ENCODE data around the gene KDELR1. TPM values are rescaled to one million over a fixed set of nuclear protein-coding genes. Genes with fewer than 3 reads are reported as not detected.

KDELR1 gene
- total and polyA plus RNA-seq, 2 of the 13 experiments (the other 11 are each of a cell fraction or from before 2014, with no cell fraction given), result 134 to 185 TPM

GRCh38 chr19:48363810-48364597 is 27.3 kb downstream of the KDELR1 start, which contains the start of the genes SYNGR4 and TMEM143 (continued):
- no peak for TF ChIP-seq PRDM15 (CRISPR knock-in tag; IDR thresholded peaks at IDR 0.05)
- peak; percentile 85; the same call in 1 of the 2 replicates for TF ChIP-seq ZNF138 (CRISPR knock-in tag; IDR thresholded peaks at IDR 0.05; ENCODE audit: low read depth)
- TF ChIP-seq ZFP1 (CRISPR knock-in tag; IDR thresholded peaks at IDR 0.05), result no peak
- TF ChIP-seq KLF11 (CRISPR knock-in tag; IDR thresholded peaks at IDR 0.05), result no peak
- no peak; the same call in 2 of the 3 replicates for TF ChIP-seq MXI1 (IDR thresholded peaks at IDR 0.05; ENCODE audit: borderline replicate concordance, low read depth, low read length)
- 0 out of 2 replicates have a peak, but pooled peaks have one; percentile 70 for TF ChIP-seq ZNF337 (CRISPR knock-in tag; IDR thresholded peaks at IDR 0.05; ENCODE audit: borderline replicate concordance, low read depth)
- TF ChIP-seq HINFP (CRISPR knock-in tag; IDR thresholded peaks at IDR 0.05; ENCODE audit: low read depth), result no peak
- TF ChIP-seq POLR2AphosphoS5 (IDR thresholded peaks at IDR 0.05; ENCODE audit: low read depth, low read length), result peak; percentile 80
- peak; percentile 13; the same call in 1 of the 2 replicates for TF ChIP-seq MEIS1 (CRISPR knock-in tag; IDR thresholded peaks at IDR 0.05; ENCODE audit: borderline replicate concordance)
- TF ChIP-seq TRIM24 (CRISPR knock-in tag; IDR thresholded peaks at IDR 0.05), result no peak
- no peak; the same call in 1 of the 2 replicates for TF ChIP-seq MTERF4 (CRISPR knock-in tag; IDR thresholded peaks at IDR 0.05)
- TF ChIP-seq HOXA5 (CRISPR knock-in tag; IDR thresholded peaks at IDR 0.05), result 0 out of 2 replicates have a peak, but pooled peaks have one; percentile 76
- TF ChIP-seq MAFK (conservative IDR thresholded peaks at IDR 0.05 in 1 of 2, IDR thresholded peaks at IDR 0.05 in 1 of 2; ENCODE audit: low read length in 2 of 2), result peak; percentile 15 to 26; a peak in 1 of 4 replicates
- TF ChIP-seq FUBP1 (CRISPR knock-in tag; IDR thresholded peaks at IDR 0.05; ENCODE audit: borderline replicate concordance), result no peak
- TF ChIP-seq SMC3 (IDR thresholded peaks at IDR 0.05; ENCODE audit: low read length), result no peak
- peak; percentile 60; the same call in 1 of the 2 replicates for TF ChIP-seq ZNF350 (CRISPR knock-in tag; IDR thresholded peaks at IDR 0.05; ENCODE audit: borderline replicate concordance, low read depth)
- no peak for TF ChIP-seq MAF1 (CRISPR knock-in tag; IDR thresholded peaks at IDR 0.05; ENCODE audit: borderline replicate concordance)
- no peak for TF ChIP-seq ZNF143 (CRISPR knock-in tag; IDR thresholded peaks at IDR 0.05)
- no peak for TF ChIP-seq ZNF530 (CRISPR knock-in tag; IDR thresholded peaks at IDR 0.05; ENCODE audit: low read depth)
- TF ChIP-seq ADNP (CRISPR knock-in tag; IDR thresholded peaks at IDR 0.05), result no peak
- TF ChIP-seq SNAI1 (CRISPR knock-in tag; IDR thresholded peaks at IDR 0.05; ENCODE audit: borderline replicate concordance), result no peak

Measured in HepG2 (cell line).